Mucosa of descending colon (tissue), 3 donors: ENCODE results near the gene CDKN2B. TPM values are rescaled to one million over a fixed set of nuclear protein-coding genes. Genes with fewer than 3 reads are reported as not detected.

Experiments used
- ATAC-seq: fragments of 200-7000 bp; cut with Tn5 transposase; one replicate; pipeline ENCODE4 v1.9.1; 2020; ENCODE audit warnings: mild to moderate bottlenecking, moderate library complexity
- DNase-seq, 3 donors: peaks; one replicate each; pipeline ENCODE4 v3.0.0-alpha.2; 2020
- H3K36me3 ChIP-seq: fragments of 200-600 bp; one replicate; pipeline ENCODE4 v1.8.0; 2021; ENCODE audit warnings: low read depth, mild to moderate bottlenecking
- H3K4me1 ChIP-seq: fragments of 200-600 bp; one replicate; pipeline ENCODE4 v1.8.0; 2021; ENCODE audit warnings: low read depth, mild to moderate bottlenecking
- H3K4me3 ChIP-seq: fragments of 200-600 bp; one replicate; pipeline ENCODE4 v1.8.0; 2021; ENCODE audit warnings: mild to moderate bottlenecking
- H3K9me3 ChIP-seq: fragments of 200-600 bp; one replicate; pipeline ENCODE4 v1.8.0; 2021; ENCODE audit warnings: mild to moderate bottlenecking
- intact Hi-C, 2 donors: fragments of 100-400 bp; cut with DNase I in 1 of 2; cut with micrococcal nuclease in 1 of 2; formaldehyde crosslinking; loops; one replicate each; pipeline versions ENCODE4 v1.11.0 to v1.11.1; 2022; cut with DNase I, micrococcal nuclease
- total RNA-seq, 3 donors: library from RNA; stranded (reverse); fragmentation: NEBNext Ultra II Directional in 2 of 3; extraction: Animal tissue kit (Norgen Biotek cat#: 25700) in 2 of 3; gene quantifications; one replicate each; pipeline versions ENCODE4 v1.2.1 to v1.2.4, GENCODE V29; 2021 to 2023
- TF ChIP-seq, protein P1 (sequence below): fragments of 200-600 bp; IDR thresholded peaks from one replicate; pipeline ENCODE4 v1.8.0; 2022; ENCODE audit warnings: antibody characterized with exemption, mild to moderate bottlenecking
- donor health status: DM: no; HTN: no; CAD: no; lungs with moderate emphysema.
- donor health status: DM: no; HTN: no; CAD: no.
- donor health status: DM: no; HTN: yes; CAD: no.

The CDKN2B gene
- total RNA-seq, 3 donors from 2014 or later = 64.8 to 192 (median 119) TPM

DNA sequence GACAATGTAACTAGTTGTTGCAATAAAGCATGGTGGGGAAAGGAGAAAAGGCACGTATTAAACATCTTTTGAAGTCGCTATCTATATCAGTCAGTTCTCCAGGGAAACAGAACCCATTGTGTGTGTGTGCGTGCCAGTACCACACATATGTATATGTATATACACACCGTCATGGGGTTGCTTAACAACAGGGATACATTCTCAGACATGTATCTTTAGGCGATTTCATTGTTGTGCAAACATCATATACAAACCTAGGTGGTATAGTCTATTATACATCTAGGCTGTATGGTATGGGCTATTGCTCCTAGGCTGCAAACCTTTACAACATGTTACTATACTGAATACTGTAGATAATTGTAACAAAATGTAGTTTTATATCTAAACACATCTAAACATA is 12.2 kb downstream of the CDKN2B start:
- TF ChIP-seq, protein P1, sequence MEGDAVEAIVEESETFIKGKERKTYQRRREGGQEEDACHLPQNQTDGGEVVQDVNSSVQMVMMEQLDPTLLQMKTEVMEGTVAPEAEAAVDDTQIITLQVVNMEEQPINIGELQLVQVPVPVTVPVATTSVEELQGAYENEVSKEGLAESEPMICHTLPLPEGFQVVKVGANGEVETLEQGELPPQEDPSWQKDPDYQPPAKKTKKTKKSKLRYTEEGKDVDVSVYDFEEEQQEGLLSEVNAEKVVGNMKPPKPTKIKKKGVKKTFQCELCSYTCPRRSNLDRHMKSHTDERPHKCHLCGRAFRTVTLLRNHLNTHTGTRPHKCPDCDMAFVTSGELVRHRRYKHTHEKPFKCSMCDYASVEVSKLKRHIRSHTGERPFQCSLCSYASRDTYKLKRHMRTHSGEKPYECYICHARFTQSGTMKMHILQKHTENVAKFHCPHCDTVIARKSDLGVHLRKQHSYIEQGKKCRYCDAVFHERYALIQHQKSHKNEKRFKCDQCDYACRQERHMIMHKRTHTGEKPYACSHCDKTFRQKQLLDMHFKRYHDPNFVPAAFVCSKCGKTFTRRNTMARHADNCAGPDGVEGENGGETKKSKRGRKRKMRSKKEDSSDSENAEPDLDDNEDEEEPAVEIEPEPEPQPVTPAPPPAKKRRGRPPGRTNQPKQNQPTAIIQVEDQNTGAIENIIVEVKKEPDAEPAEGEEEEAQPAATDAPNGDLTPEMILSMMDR = no peak
- ATAC-seq = no peak
- Histone ChIP-seq H3K9me3 (no peaks in the 10 kb centered on the region), H3K4me3 (no peak overlapping the region), H3K4me1 (peaks cover 5% of the 10 kb centered on the region), H3K36me3 (no peaks in the 10 kb centered on the region)
- DNase-seq = no peak
- intact Hi-C loops = no loop called here

- intact Hi-C loops = no loop called here
- Histone ChIP-seq H3K4me3 (no peak overlapping the region), H3K9me3 (no peaks in the 10 kb centered on the region), H3K36me3 (no peaks in the 10 kb centered on the region), H3K4me1 (peaks cover 5% of the 10 kb centered on the region)
- DNase-seq (peak in 1 of 3 donors; percentile 14), ATAC-seq (no peak)
- TF ChIP-seq, protein P1 = no peak
Observed at GRCh38 chr9:21996438-21996837, 12.7 kb downstream of the CDKN2B start.

DNA sequence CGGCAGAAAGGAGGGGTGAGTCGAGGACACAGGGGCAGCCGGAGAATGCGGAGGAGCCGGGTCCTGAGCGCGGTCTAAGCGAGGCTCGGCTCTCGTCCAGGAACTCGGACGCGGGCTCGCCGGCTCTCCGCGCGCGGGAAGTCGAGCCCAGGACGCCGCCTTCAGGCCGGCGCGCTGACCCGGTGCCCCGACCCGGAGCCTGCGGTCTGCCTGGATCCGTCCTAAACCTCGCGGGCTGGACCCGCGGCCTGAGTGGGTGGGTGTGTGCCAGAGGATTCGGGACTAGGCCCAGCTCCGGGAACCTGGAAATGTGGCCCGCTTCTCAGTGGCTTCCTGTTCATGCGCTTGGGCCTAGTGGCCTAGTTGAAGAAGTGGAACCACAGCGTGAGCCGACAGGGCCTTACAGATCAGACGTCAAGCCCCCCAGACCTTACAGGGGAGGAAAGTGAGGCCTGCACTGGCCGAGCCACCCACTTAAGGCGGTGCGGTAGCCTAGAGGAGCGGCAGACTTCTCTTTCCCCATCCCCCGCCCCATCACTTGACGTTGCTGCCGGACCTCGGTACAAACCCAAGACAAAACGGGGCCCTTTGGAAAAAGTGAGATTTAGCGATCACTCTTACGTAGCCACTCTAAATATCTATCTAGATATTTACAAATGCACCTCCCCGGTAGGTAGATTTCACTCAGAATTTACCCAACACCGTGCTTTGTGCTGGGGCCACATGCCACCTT is 13.3 kb downstream of the CDKN2B start:
- H3K4me1 ChIP-seq = peaks cover 5% of the 10 kb centered on the region
- peak overlapping the region; percentile 45 for H3K4me3 ChIP-seq
- ATAC-seq (peak; percentile 64), DNase-seq (peak; percentile 64 to 73 (median 73))
- H3K9me3 ChIP-seq = no peaks in the 10 kb centered on the region
- TF ChIP-seq, protein P1 = no peak
- H3K36me3 ChIP-seq = no peaks in the 10 kb centered on the region
- intact Hi-C loops = no loop called here

DNA sequence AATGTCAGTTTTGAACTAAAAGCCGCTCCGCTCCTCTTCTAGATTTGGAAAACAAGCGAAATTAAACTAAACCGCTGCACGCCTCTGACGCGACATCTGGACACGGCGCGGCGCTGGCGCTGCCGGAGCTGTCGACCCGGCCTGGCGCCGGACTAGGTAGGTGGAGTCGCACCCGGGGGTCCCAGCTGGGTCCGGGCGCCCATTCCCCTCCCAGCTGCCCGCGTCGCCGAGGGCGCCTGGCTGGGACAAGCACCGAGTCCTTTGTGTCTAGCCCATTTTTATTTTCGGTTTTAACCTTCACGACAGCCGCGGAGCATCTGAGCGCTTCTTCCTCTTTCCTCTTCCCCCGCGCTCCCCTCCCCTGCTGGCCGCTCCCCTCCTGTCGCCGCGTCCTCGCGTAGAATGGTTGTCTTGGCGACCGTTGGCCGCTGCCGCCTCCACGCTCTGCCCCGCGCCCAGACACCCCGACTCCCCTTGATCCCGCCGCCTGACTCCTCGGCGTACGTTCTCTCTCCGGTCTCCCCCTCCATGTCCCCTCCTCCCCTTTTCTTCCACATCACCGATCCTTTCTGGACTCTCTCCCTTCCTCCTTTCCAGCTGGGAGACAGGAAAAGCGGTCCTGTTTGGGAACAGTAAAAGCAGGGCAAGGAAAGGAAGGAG is 14.0 kb downstream of the CDKN2B start:
- intact Hi-C loops = no loop called here
- Histone ChIP-seq H3K4me3 (peak overlapping the region; percentile 45), H3K4me1 (peaks cover 5% of the 10 kb centered on the region), H3K9me3 (no peaks in the 10 kb centered on the region), H3K36me3 (no peaks in the 10 kb centered on the region)
- peak; percentile 89 for ATAC-seq
- peak; percentile 77 to 92 (median 83) for DNase-seq
- TF ChIP-seq, protein P1 = no peak

DNA sequence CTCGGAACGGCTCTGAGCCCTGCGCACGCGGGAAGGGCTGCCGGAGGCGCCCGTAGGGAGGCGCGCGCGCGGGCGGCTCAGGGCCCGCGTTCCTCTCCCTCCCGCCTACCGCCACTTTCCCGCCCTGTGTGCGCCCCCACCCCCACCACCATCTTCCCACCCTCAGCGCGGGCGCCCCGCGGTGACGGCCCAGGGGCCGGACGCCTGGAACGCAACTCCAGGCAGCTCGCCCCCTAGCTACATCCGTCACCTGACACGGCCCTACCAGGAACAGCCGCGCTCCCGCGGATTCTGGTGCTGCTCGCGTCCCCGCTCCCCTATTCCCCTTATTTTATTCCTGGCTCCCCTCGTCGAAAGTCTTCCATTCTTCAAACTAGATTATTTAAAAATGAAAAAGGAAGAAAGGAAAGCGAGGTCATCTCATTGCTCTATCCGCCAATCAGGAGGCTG is 14.5 kb downstream of the CDKN2B start, which contains the start of gene CDKN2B-AS1:
Gene CDKN2B-AS1 (plus strand): TSS at position 236 of the 450 bp plus-strand sequence.
- no peaks in the 10 kb centered on the region for H3K9me3 ChIP-seq
- TF ChIP-seq, protein P1 = no peak
- no peaks in the 10 kb centered on the region for H3K36me3 ChIP-seq
- H3K4me1 ChIP-seq = peaks cover 5% of the 10 kb centered on the region
- DNase-seq (peak; percentile 58 to 79 (median 69)), ATAC-seq (peak; percentile 68)
- H3K4me3 ChIP-seq = peak within 1 kb of the TSS; percentile 45
- intact Hi-C loops = no loop called here
